ENCODE data around the gene GABBR1.

Gene GABBR1

GRCh38 chr6:29561091-29561490, 71.9 kb downstream of the GABBR1 start:
- Histone ChIP-seq H3K36me3 (ENCODE audit: control insufficient read depth in 2 of 2, insufficient read depth in 1 of 2, low read length in 2 of 2) (no peaks in the 10 kb centered on the region), H3K9me3 (ENCODE audit: control insufficient read depth, insufficient read depth, low read depth, low read length) (no peaks in the 10 kb centered on the region), H3K27ac (ENCODE audit: extremely low read depth, low read depth, low read length) (no peak overlapping the region), H3K4me1 (ENCODE audit: control insufficient read depth, insufficient read depth, low read length) (no peaks in the 10 kb centered on the region), H3K4me3 (ENCODE audit: low read depth, low read length) (no peak overlapping the region)
- ChIA-PET POLR2A (no interaction called here), CTCF (interaction anchor here (0.6 kb wide), 1 partner anchor 125 kb away, joined by 3 read pairs; no protein-coding TSS in a partner anchor)
- no peak for TF ChIP-seq ZNF544 (tag by site-specific recombination; IDR thresholded peaks at IDR 0.05)
- no peak for TF ChIP-seq ZSCAN18 (tag by site-specific recombination; IDR thresholded peaks at IDR 0.05)
- no peak for TF ChIP-seq OSR2 (tag by site-specific recombination; IDR thresholded peaks at IDR 0.05)
- no peak for TF ChIP-seq ZSCAN30 (tag by site-specific recombination; IDR thresholded peaks at IDR 0.05)
- no peak for TF ChIP-seq ZNF324 (tag by site-specific recombination; IDR thresholded peaks at IDR 0.05)
- TF ChIP-seq ZNF433 (tag by site-specific recombination; IDR thresholded peaks at IDR 0.05; ENCODE audit: low read depth), result no peak
- TF ChIP-seq KLF10 (tag by site-specific recombination; IDR thresholded peaks at IDR 0.05), result no peak
- TF ChIP-seq ZBTB49 (tag by site-specific recombination; IDR thresholded peaks at IDR 0.05; ENCODE audit: low read depth), result no peak
- no peak for TF ChIP-seq SETDB1 (IDR thresholded peaks at IDR 0.05; ENCODE audit: insufficient read length, low read length)
- TF ChIP-seq ZSCAN4 (tag by site-specific recombination; IDR thresholded peaks at IDR 0.05), result no peak
- TF ChIP-seq ZNF555 (tag by site-specific recombination; conservative IDR thresholded peaks at IDR 0.05), result no peak
- no peak for TF ChIP-seq MYNN (tag by site-specific recombination; IDR thresholded peaks at IDR 0.05; ENCODE audit: borderline replicate concordance)

GRCh38 chr6:29559524-29560287, 73.3 kb downstream of the GABBR1 start, which contains the start of gene UBD:
Gene UBD (minus strand): TSS chr6:29559732. CDS start chr6:29559701, 31 bp downstream.
- Histone ChIP-seq H3K27ac (ENCODE audit: extremely low read depth, low read depth, low read length) (no peak within 1 kb of the TSS), H3K9me3 (ENCODE audit: control insufficient read depth, insufficient read depth, low read depth, low read length) (no peaks in the 10 kb centered on the region), H3K4me3 (ENCODE audit: low read depth, low read length) (no peak within 1 kb of the TSS), H3K36me3 (ENCODE audit: control insufficient read depth in 2 of 2, insufficient read depth in 1 of 2, low read length in 2 of 2) (no peaks in the 10 kb centered on the region), H3K4me1 (ENCODE audit: control insufficient read depth, insufficient read depth, low read length) (no peaks in the 10 kb centered on the region)
- no peak for TF ChIP-seq ZNF664 (tag by site-specific recombination; IDR thresholded peaks at IDR 0.05)
- no peak for TF ChIP-seq ZNF785 (tag by site-specific recombination; IDR thresholded peaks at IDR 0.05)
- TF ChIP-seq ZNF423 (tag by site-specific recombination; IDR thresholded peaks at IDR 0.05), result no peak
- no peak for TF ChIP-seq ZNF350 (tag by site-specific recombination; IDR thresholded peaks at IDR 0.05)
- TF ChIP-seq ZNF501 (tag by site-specific recombination; IDR thresholded peaks at IDR 0.05), result no peak
- no peak for TF ChIP-seq ZNF514 (tag by site-specific recombination; IDR thresholded peaks at IDR 0.05)
- ChIA-PET POLR2A (no interaction called here), CTCF (interaction anchor here (0.6 to 1.3 kb wide), 2 partner anchors 94 to 418 kb away, joined by 3 read pairs; no protein-coding TSS in a partner anchor)

Measured in HEK293 (cell line).